ENCODE measurements around the gene CCL16.

- no peak for TF ChIP-seq CTCF (IDR thresholded peaks at IDR 0.05)
- TF ChIP-seq EZH2 (IDR thresholded peaks at IDR 0.05; ENCODE audit: borderline replicate concordance, insufficient read depth, low read depth, low read length, poor library complexity, severe bottlenecking): no peak
Measured at GRCh38 chr17:35988164-35988563, 6.9 kb upstream of the CCL16 start.
